HCT116 (cell line): ENCODE measurements around the gene PRPF8. TPM values are rescaled to one million over a fixed set of nuclear protein-coding genes. Genes with fewer than 3 reads are reported as not detected.

Experiments used
- ATAC-seq: fragments of 200-7000 bp; cut with Tn5 transposase; 2 replicates; pipeline ENCODE4 v1.9.1; 2020; ENCODE audit warnings: mild to moderate bottlenecking, moderate library complexity
- BruUV-seq: library from RNA; stranded (reverse); fragments of 400-500 nt; replicated peaks from 2 replicates; lab custom pipeline; 2021; lab: Mats Ljungman, UMichigan
- CTCF ChIA-PET: fragments of 300-600 bp; sonication (Branson Sonifier 250); formaldehyde crosslinking; loops from one replicate; lab custom pipeline; 2021; ENCODE audit warnings: antibody characterized with exemption; lab: Charles Lee
- POLR2A ChIA-PET: fragments of 300-600, 350-600 bp; sonication (Branson Sonifier 250); formaldehyde crosslinking; loops from one replicate; lab custom pipeline; 2021; ENCODE audit warnings: antibody characterized with exemption; lab: Charles Lee
- RAD21 ChIA-PET, 2 experiments: fragments of 300-600 bp; sonication (Branson Sonifier 250); formaldehyde crosslinking; loops; one replicate each; lab custom pipeline; 2023; ENCODE audit warnings: low total read pairs in 2 of 2; ENCODE audit not compliant: uncharacterized antibody in 2 of 2, unreplicated experiment in 2 of 2, low non-redundant PET in 1 of 2; lab: Charles Lee
- DNase-seq: peaks from one replicate; pipeline ENCODE4 v3.0.0-alpha.2; 2010; ENCODE audit warnings: low read depth, low spot score
- H2AFZ ChIP-seq: fragments of 200-600 bp; shearing (Covaris generic), sonication (generic); 2 replicates; pipeline ENCODE4 v1.6.1; 2017; ENCODE audit warnings: low read depth, mixed run types, mixed read lengths, antibody characterized with exemption, low read length; ENCODE audit not compliant: poor library complexity, severe bottlenecking
- H3K27ac ChIP-seq: 2 replicates; pipeline ENCODE4 v1.5.1; 2012; ENCODE audit warnings: low read depth, low read length
- H3K27me3 ChIP-seq: fragments of 200-600 bp; sonication (generic); 2 replicates; pipeline ENCODE4 v1.6.1; 2016; ENCODE audit warnings: mixed run types, low read length, mixed read lengths; ENCODE audit not compliant: insufficient read depth
- H3K36me3 ChIP-seq, 2 experiments: fragments of 200-500 bp in 1 of 2; fragments of 200-600 bp in 1 of 2; sonication (Bioruptor generic) in 1 of 2; sonication (generic) in 1 of 2; 2 replicates each; pipeline versions ENCODE4 v1.5.1 to v1.6.1; 2014 to 2016; ENCODE audit warnings: low read length in 2 of 2, inconsistent platforms in 1 of 2, mixed read lengths in 1 of 2, mixed run types in 1 of 2; ENCODE audit not compliant: insufficient read depth in 2 of 2, control insufficient read depth in 1 of 2
- H3K4me1 ChIP-seq, 2 experiments: fragments of 200-600 bp in 1 of 2; sonication (generic) in 1 of 2; 2 replicates each; pipeline versions ENCODE4 v1.5.1 to v1.6.1; 2012 to 2017; ENCODE audit warnings: low read length in 2 of 2, inconsistent platforms in 1 of 2, mild to moderate bottlenecking in 1 of 2, mixed read lengths in 1 of 2, mixed run types in 1 of 2, moderate library complexity in 1 of 2; ENCODE audit not compliant: insufficient read depth in 2 of 2, control insufficient read depth in 1 of 2
- H3K4me2 ChIP-seq: fragments of 200-600 bp; sonication (generic); 2 replicates; pipeline ENCODE4 v1.6.1; 2017; ENCODE audit warnings: mixed run types, low read length, mixed read lengths
- H3K4me3 ChIP-seq, 2 experiments: fragments of 200-600 bp in 1 of 2; sonication (generic) in 1 of 2; replicated peaks in 1 of 2; 2 replicates each; pipeline ENCODE4 v1.5.1; 2011 to 2016; ENCODE audit warnings: low read length in 2 of 2, control low read depth in 1 of 2, low read depth in 1 of 2, mild to moderate bottlenecking in 1 of 2, mixed read lengths in 1 of 2, mixed run types in 1 of 2
- H3K79me2 ChIP-seq: fragments of 200-600 bp; sonication (generic); 2 replicates; pipeline ENCODE4 v1.6.1; 2017; ENCODE audit warnings: mild to moderate bottlenecking, mixed run types, low read length, moderate library complexity, mixed read lengths; ENCODE audit not compliant: insufficient read depth
- H3K9ac ChIP-seq: fragments of 200-600 bp; sonication (generic); 2 replicates; pipeline ENCODE4 v1.6.1; 2016; ENCODE audit warnings: low read length, mixed read lengths
- H3K9me2 ChIP-seq: fragments of 200-600 bp; sonication (generic), shearing (Covaris generic); 2 replicates; pipeline ENCODE4 v1.6.1; 2017; ENCODE audit warnings: mixed run types, mild to moderate bottlenecking, moderate library complexity; ENCODE audit not compliant: insufficient read depth
- H3K9me3 ChIP-seq, 2 experiments: fragments of 200-500 bp in 1 of 2; fragments of 200-600 bp in 1 of 2; sonication (Bioruptor generic) in 1 of 2; sonication (generic) in 1 of 2; 2 replicates each; pipeline ENCODE4 v1.6.1; 2014 to 2017; ENCODE audit warnings: low read length in 2 of 2, mixed read lengths in 2 of 2, inconsistent platforms in 1 of 2, low read depth in 1 of 2, mild to moderate bottlenecking in 1 of 2, mixed run types in 1 of 2, moderate library complexity in 1 of 2; ENCODE audit not compliant: control insufficient read depth in 1 of 2, insufficient read depth in 1 of 2
- H4K20me1 ChIP-seq: fragments of 200-600 bp; sonication (generic), shearing (Covaris generic); 2 replicates; pipeline ENCODE4 v1.6.1; 2017; ENCODE audit warnings: mixed run types, mild to moderate bottlenecking, moderate library complexity; ENCODE audit not compliant: insufficient read depth
- ELF1 ChIP-seq: IDR thresholded peaks from 2 replicates; pipeline ENCODE4 v1.6.1; 2012; ENCODE audit warnings: low read depth, borderline replicate concordance
- EZH2phosphoT487 ChIP-seq: fragments of 200-600 bp; IDR thresholded peaks from 2 replicates; pipeline ENCODE4 v1.6.1; 2018; ENCODE audit warnings: antibody characterized with exemption, borderline replicate concordance
- FOSL1 ChIP-seq: IDR thresholded peaks from 2 replicates; pipeline ENCODE4 v1.6.1; 2012; ENCODE audit warnings: low read depth
- SRF ChIP-seq: IDR thresholded peaks from 2 replicates; pipeline ENCODE4 v1.6.1; 2012; ENCODE audit warnings: low read depth
- YY1 ChIP-seq: IDR thresholded peaks from 2 replicates; pipeline ENCODE4 v1.6.1; 2011; ENCODE audit warnings: low read length, low read depth, moderate library complexity, mild to moderate bottlenecking; ENCODE audit not compliant: insufficient replicate concordance; ENCODE audit errors: extremely low read depth
- ZNF274 ChIP-seq: fragments of 200-500 bp; sonication (Bioruptor generic); IDR thresholded peaks from 2 replicates; pipeline ENCODE4 v1.6.1; 2014; ENCODE audit warnings: mild to moderate bottlenecking, low read depth, low read length, inconsistent platforms
- intact Hi-C: fragments of 100-400 bp; cut with micrococcal nuclease; formaldehyde crosslinking; loops from 2 replicates; pipeline ENCODE4 v1.10.0; 2022
- total RNA-seq: library from RNA; stranded (reverse); gene quantifications from one replicate; pipeline ENCODE4 v1.2.1, GENCODE V29; 2021; ENCODE audit not compliant: unreplicated experiment
- TF ChIP-seq, protein P1 (sequence below): IDR thresholded peaks from 2 replicates; pipeline ENCODE4 v1.6.1; 2012
- TF ChIP-seq, protein P2 (sequence below), 3 experiments: fragments of 200-600 bp in 1 of 3; sonication (generic) in 1 of 3; IDR thresholded peaks in 2 of 3; conservative IDR thresholded peaks in 1 of 3; 2 replicates each; pipeline ENCODE4 v1.5.1; 2012 to 2017; ENCODE audit warnings: low read depth in 2 of 3, low read length in 2 of 3, antibody characterized with exemption in 1 of 3, borderline replicate concordance in 1 of 3, control low read depth in 1 of 3, mild to moderate bottlenecking in 1 of 3, mixed read lengths in 1 of 3, mixed run types in 1 of 3, moderate library complexity in 1 of 3; ENCODE audit not compliant: insufficient read depth in 1 of 3
- TF ChIP-seq, protein P3 (sequence below): IDR thresholded peaks from 2 replicates; pipeline ENCODE4 v1.6.1; 2012; ENCODE audit warnings: low read depth
- TF ChIP-seq, protein P4 (sequence below): IDR thresholded peaks from 2 replicates; pipeline ENCODE4 v1.6.1; 2012

PRPF8 gene
- total RNA-seq, 1 experiment from 2014 or later, result 386 TPM

DNA sequence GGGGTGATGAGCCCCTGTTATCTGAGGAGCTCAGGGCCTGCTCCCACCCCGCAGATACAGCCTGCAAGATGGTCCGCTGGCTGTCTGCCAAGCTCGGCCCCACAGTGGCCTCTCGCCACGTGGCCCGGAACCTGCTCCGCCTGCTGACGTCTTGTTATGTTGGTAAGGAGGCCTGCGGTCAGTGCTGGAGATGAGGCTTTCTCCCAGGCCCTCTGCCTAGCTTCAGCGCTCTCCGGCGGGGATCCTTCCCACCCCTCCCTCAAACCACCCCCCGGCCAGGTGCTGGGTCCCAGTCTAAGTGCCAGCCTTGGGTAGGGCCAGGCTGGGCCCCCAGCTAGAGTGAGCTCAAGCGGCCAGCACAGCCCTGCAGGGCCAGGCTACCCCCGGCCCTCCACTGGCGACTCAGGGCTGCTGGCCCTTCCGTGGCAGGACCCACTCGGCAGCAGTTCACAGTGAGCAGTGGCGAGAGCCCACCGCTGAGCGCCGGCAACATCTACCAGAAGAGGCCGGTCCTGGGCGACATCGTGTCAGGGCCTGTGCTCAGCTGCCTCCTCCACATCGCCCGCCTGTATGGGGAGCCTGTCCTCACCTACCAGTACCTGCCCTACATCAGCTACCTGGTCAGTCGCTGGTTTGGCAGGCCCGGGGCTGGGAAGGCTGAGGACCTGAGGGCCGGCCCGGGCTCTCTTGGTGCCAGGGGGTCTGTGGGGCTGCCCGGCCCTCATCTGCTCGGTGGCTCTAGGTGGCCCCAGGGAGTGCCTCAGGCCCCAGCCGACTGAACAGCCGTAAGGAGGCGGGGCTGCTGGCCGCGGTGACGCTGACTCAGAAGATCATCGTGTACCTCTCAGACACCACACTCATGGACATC lies 45.9 kb upstream of the PRPF8 start (continued):
- TF ChIP-seq YY1 (no peak), FOSL1 (no peak)

DNA sequence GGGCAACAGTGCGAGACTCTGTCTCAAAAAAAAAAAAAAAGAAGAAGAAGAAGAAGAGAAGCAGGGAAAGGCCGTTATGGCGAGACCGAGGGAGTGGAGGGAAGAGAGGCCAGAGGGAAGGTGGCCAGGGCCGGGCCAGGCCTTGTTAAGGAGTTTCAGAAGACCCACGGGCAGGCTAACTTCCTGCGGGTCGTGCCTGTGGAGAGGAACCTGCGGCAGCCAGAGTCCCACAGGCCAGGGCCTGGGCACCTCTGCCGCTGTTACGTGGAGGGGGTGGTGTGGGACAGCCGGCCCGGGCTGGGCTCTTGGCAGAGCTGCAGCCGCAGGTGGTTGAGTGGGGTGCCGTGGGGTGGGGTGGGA lies 45.3 kb upstream of the PRPF8 start:
- Histone ChIP-seq H3K27me3 (no peaks in the 10 kb centered on the region), H3K4me1 (peaks cover 5 to 18% of the 10 kb centered on the region in 2 experiments; a peak in 3 of 4 replicates), H3K9me3 (no peaks in the 10 kb centered on the region), H3K4me2 (no peak overlapping the region), H3K79me2 (peaks cover 3% of the 10 kb centered on the region; the same call in 1 of the 2 replicates), H2AFZ (no peak overlapping the region), H3K27ac (no peak overlapping the region), H3K36me3 (no peaks in the 10 kb centered on the region), H3K4me3 (no peak overlapping the region), H4K20me1 (no peaks in the 10 kb centered on the region), H3K9ac (no peak overlapping the region), H3K9me2 (no peaks in the 10 kb centered on the region)
- ChIA-PET RAD21 (no interaction called here), CTCF (interaction anchor here (1.2 kb wide), 1 partner anchor 9 kb away, joined by 6 read pairs; no protein-coding TSS in a partner anchor), POLR2A (interaction anchor here (1.7 kb wide), 1 partner anchor 14 kb away, joined by 4 read pairs; no protein-coding TSS in a partner anchor)
- no TSS peak for BruUV-seq
- DNase-seq, result no peak
- intact Hi-C loops, result no loop called here
- ATAC-seq, result no peak
- TF ChIP-seq ELF1 (no peak), EZH2phosphoT487 (no peak), ZNF274 (no peak), SRF (no peak), YY1 (no peak)
- TF ChIP-seq, protein P1, sequence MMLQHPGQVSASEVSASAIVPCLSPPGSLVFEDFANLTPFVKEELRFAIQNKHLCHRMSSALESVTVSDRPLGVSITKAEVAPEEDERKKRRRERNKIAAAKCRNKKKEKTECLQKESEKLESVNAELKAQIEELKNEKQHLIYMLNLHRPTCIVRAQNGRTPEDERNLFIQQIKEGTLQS, result no peak
- TF ChIP-seq, protein P2, sequence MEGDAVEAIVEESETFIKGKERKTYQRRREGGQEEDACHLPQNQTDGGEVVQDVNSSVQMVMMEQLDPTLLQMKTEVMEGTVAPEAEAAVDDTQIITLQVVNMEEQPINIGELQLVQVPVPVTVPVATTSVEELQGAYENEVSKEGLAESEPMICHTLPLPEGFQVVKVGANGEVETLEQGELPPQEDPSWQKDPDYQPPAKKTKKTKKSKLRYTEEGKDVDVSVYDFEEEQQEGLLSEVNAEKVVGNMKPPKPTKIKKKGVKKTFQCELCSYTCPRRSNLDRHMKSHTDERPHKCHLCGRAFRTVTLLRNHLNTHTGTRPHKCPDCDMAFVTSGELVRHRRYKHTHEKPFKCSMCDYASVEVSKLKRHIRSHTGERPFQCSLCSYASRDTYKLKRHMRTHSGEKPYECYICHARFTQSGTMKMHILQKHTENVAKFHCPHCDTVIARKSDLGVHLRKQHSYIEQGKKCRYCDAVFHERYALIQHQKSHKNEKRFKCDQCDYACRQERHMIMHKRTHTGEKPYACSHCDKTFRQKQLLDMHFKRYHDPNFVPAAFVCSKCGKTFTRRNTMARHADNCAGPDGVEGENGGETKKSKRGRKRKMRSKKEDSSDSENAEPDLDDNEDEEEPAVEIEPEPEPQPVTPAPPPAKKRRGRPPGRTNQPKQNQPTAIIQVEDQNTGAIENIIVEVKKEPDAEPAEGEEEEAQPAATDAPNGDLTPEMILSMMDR (IDR thresholded peaks at IDR 0.05 in 2 of 3, conservative IDR thresholded peaks at IDR 0.05 in 1 of 3; ENCODE audit: borderline replicate concordance in 1 of 3, insufficient read depth in 1 of 3, low read depth in 2 of 3, low read length in 2 of 3), result no peak
- TF ChIP-seq, protein P3, sequence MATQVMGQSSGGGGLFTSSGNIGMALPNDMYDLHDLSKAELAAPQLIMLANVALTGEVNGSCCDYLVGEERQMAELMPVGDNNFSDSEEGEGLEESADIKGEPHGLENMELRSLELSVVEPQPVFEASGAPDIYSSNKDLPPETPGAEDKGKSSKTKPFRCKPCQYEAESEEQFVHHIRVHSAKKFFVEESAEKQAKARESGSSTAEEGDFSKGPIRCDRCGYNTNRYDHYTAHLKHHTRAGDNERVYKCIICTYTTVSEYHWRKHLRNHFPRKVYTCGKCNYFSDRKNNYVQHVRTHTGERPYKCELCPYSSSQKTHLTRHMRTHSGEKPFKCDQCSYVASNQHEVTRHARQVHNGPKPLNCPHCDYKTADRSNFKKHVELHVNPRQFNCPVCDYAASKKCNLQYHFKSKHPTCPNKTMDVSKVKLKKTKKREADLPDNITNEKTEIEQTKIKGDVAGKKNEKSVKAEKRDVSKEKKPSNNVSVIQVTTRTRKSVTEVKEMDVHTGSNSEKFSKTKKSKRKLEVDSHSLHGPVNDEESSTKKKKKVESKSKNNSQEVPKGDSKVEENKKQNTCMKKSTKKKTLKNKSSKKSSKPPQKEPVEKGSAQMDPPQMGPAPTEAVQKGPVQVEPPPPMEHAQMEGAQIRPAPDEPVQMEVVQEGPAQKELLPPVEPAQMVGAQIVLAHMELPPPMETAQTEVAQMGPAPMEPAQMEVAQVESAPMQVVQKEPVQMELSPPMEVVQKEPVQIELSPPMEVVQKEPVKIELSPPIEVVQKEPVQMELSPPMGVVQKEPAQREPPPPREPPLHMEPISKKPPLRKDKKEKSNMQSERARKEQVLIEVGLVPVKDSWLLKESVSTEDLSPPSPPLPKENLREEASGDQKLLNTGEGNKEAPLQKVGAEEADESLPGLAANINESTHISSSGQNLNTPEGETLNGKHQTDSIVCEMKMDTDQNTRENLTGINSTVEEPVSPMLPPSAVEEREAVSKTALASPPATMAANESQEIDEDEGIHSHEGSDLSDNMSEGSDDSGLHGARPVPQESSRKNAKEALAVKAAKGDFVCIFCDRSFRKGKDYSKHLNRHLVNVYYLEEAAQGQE, result no peak
- TF ChIP-seq, protein P4, sequence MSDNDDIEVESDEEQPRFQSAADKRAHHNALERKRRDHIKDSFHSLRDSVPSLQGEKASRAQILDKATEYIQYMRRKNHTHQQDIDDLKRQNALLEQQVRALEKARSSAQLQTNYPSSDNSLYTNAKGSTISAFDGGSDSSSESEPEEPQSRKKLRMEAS, result no peak
